ENCODE results near the gene DGKB.

DGKB gene

GRCh38 chr7:14676896-14677295 is 225.7 kb downstream of the DGKB start:
- no peak for DNase-seq

GRCh38 chr7:14673202-14673601 is 229.3 kb downstream of the DGKB start:
- no peak for DNase-seq

GRCh38 chr7:14666913-14667312 is 235.6 kb downstream of the DGKB start:
- no peak for DNase-seq

GRCh38 chr7:14666304-14666703 is 236.2 kb downstream of the DGKB start:
- no peak for DNase-seq

GRCh38 chr7:14639801-14640200 is 262.8 kb downstream of the DGKB start:
- no peak for DNase-seq

- no peak for DNase-seq
Measured at GRCh38 chr7:14639329-14639728, 263.2 kb downstream of the DGKB start.

- no peak for DNase-seq
Measured at GRCh38 chr7:14637968-14638367, 264.6 kb downstream of the DGKB start.

- DNase-seq: no peak
Measured at GRCh38 chr7:14635955-14636354, 266.6 kb downstream of the DGKB start.

GRCh38 chr7:14630048-14630447 is 272.5 kb downstream of the DGKB start:
- no peak for DNase-seq

- no peak for DNase-seq
Measured at GRCh38 chr7:14628516-14628915, 274.0 kb downstream of the DGKB start.

GRCh38 chr7:14626076-14626475 is 276.5 kb downstream of the DGKB start:
- no peak for DNase-seq

GRCh38 chr7:14622559-14622958 is 280.0 kb downstream of the DGKB start:
- DNase-seq: no peak

- no peak for DNase-seq
Measured at GRCh38 chr7:14606101-14606500, 296.4 kb downstream of the DGKB start.

GRCh38 chr7:14604606-14605005 is 297.9 kb downstream of the DGKB start:
- no peak for DNase-seq

- no peak for DNase-seq
Measured at GRCh38 chr7:14602851-14603250, 299.7 kb downstream of the DGKB start.

- no peak for DNase-seq
Measured at GRCh38 chr7:14600766-14601367, 301.7 kb downstream of the DGKB start.

- no peak for DNase-seq
Measured at GRCh38 chr7:14598978-14599377, 303.6 kb downstream of the DGKB start.

- DNase-seq: no peak
Measured at GRCh38 chr7:14596421-14596820, 306.1 kb downstream of the DGKB start.

GRCh38 chr7:14590206-14590605 is 312.3 kb downstream of the DGKB start:
- no peak for DNase-seq

GRCh38 chr7:14585232-14585631 is 317.3 kb downstream of the DGKB start:
- DNase-seq: no peak

GRCh38 chr7:14583518-14583917 is 319.0 kb downstream of the DGKB start:
- DNase-seq: no peak

GRCh38 chr7:14582010-14582409 is 320.5 kb downstream of the DGKB start:
- no peak for DNase-seq

- no peak for DNase-seq
Measured at GRCh38 chr7:14579971-14580370, 322.6 kb downstream of the DGKB start.

GRCh38 chr7:14576578-14576977 is 326.0 kb downstream of the DGKB start:
- no peak for DNase-seq

- DNase-seq: no peak
Measured at GRCh38 chr7:14570750-14571607, 331.6 kb downstream of the DGKB start.

Measured in inflammatory macrophage treated with lipopolysaccharide for 1 hour (primary cell).